Measurements from ENCODE around the gene SLC8A2.

DNA sequence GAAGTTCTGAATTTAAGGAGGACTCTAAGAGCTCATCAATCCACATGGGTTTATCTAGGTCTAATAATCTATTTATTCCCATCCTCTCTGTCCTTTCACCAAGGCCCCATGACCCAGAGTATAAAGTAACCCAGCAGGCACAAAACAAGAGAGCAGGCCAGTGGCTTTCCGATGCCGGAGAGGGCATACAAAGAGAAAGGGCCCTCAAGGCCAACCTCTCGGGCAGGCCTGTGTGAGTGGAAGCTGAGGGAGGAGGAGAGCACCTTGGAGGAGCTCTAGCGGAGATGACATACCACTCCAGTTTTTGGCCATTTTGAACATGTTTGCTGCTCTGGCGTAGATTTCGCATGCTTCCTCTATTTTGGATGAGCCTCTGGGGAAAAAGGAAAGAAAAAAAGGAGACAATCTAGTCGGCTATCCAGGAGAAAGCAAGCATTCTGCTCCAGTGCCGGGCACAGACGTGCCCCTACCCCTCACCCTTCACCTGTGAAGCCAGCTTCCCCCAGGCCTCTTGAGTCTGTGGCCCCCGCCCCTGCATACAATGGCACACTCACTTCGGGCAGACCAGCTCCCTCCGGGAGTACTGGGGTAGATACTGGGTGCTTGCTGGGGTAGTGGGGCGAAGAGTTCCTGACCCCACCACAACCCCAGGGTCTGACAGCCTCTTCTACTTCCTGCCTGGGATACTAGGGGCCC is 31.6 kb upstream of the SLC8A2 start:
- TF ChIP-seq, protein P1, sequence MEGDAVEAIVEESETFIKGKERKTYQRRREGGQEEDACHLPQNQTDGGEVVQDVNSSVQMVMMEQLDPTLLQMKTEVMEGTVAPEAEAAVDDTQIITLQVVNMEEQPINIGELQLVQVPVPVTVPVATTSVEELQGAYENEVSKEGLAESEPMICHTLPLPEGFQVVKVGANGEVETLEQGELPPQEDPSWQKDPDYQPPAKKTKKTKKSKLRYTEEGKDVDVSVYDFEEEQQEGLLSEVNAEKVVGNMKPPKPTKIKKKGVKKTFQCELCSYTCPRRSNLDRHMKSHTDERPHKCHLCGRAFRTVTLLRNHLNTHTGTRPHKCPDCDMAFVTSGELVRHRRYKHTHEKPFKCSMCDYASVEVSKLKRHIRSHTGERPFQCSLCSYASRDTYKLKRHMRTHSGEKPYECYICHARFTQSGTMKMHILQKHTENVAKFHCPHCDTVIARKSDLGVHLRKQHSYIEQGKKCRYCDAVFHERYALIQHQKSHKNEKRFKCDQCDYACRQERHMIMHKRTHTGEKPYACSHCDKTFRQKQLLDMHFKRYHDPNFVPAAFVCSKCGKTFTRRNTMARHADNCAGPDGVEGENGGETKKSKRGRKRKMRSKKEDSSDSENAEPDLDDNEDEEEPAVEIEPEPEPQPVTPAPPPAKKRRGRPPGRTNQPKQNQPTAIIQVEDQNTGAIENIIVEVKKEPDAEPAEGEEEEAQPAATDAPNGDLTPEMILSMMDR (IDR thresholded peaks at IDR 0.05), result no peak
- TF ChIP-seq POLR2AphosphoS5 (IDR thresholded peaks at IDR 0.05; ENCODE audit: low read depth, low read length) (no peak), SIN3A (IDR thresholded peaks at IDR 0.05; ENCODE audit: borderline replicate concordance, insufficient read depth, low read depth, low read length) (no peak)

All from Panc1 (cell line).